A549 (cell line): ENCODE measurements around the gene SOX8. TPM values are rescaled to one million over a fixed set of nuclear protein-coding genes. Genes with fewer than 3 reads are reported as not detected.
A peak's percentile ranks its signal among the peaks of the same experiment; 100 is the strongest.

Source experiments
- ATAC-seq, 2 experiments: fragments of 200-7000 bp in 1 of 2; fragments of >200 bp in 1 of 2; cut with Nextera tagmentation in 1 of 2; cut with Tn5 transposase in 1 of 2; 3 replicates each; pipeline versions ENCODE4 v1.8.0 to v1.9.1; 2018 to 2020; ENCODE audit warnings: mild to moderate bottlenecking in 1 of 2, moderate library complexity in 1 of 2
- CTCF ChIA-PET: fragments of 300-600 bp; sonication (Branson Sonifier 250); formaldehyde crosslinking; extraction: SDS; loops from one replicate; lab custom pipeline; 2021; ENCODE audit warnings: antibody characterized with exemption, inconsistent platforms; lab: Yijun Ruan, JAX
- POLR2A ChIA-PET: fragments of 350-600 bp; formaldehyde crosslinking; extraction: SDS; loops from one replicate; lab custom pipeline; 2021; ENCODE audit warnings: antibody characterized with exemption, inconsistent platforms; lab: Yijun Ruan, JAX
- DNase-seq, 2 experiments: peaks; one replicate each; pipeline versions ENCODE4 v3.0.0 to v3.0.0-alpha.2; 2011 to 2016; ENCODE audit warnings: low read depth in 1 of 2, low spot score in 1 of 2
- FAIRE-seq: peaks from 2 replicates; lab custom pipeline; 2011; peaks lifted over from hg19 to GRCh38; lab: Jason Lieb, UNC
- H3K27ac ChIP-seq, 2 experiments: fragments of >200 bp; sonication (Bioruptor Twin); formaldehyde crosslinking; 3 replicates each; pipeline ENCODE4 v1.5.1; 2016 to 2017
- H3K4me1 ChIP-seq: fragments of >200 bp; sonication (Bioruptor Twin); formaldehyde crosslinking; 3 replicates; pipeline ENCODE4 v1.6.1; 2016
- H3K4me2 ChIP-seq: fragments of >200 bp; sonication (Bioruptor Twin); formaldehyde crosslinking; 3 replicates; pipeline ENCODE4 v1.6.1; 2016
- H3K4me3 ChIP-seq: fragments of >200 bp; sonication (Bioruptor Twin); formaldehyde crosslinking; 3 replicates; pipeline ENCODE4 v1.5.1; 2016
- H3K9me3 ChIP-seq: fragments of >200 bp; sonication (Bioruptor Twin); formaldehyde crosslinking; 3 replicates; pipeline ENCODE4 v1.6.1; 2016
- ATOH8 ChIP-seq: fragments of 250-450 bp; sonication (Bioruptor Pico); IDR thresholded peaks from 2 replicates; pipeline ENCODE4 v1.5.0; 2020; ENCODE audit warnings: low read depth, mild to moderate bottlenecking, moderate library complexity
- BCL3 ChIP-seq: fragments of >200 bp; sonication (Bioruptor Twin); formaldehyde crosslinking; IDR thresholded peaks from 3 replicates; pipeline ENCODE4 v1.6.1; 2016
- CBX2 ChIP-seq: fragments of 200-600 bp; sonication (generic); IDR thresholded peaks from 2 replicates; pipeline ENCODE4 v1.6.1; 2016; ENCODE audit warnings: low read depth, mild to moderate bottlenecking, borderline replicate concordance
- ELK1 ChIP-seq: fragments of 150-350 bp; IDR thresholded peaks from 2 replicates; pipeline ENCODE4 v1.6.1; 2014; ENCODE audit warnings: low read depth, mild to moderate bottlenecking, low read length
- FOSB ChIP-seq: fragments of 250-450 bp; sonication (Bioruptor Pico); IDR thresholded peaks from 2 replicates; pipeline ENCODE4 v1.5.0; 2020; ENCODE audit warnings: mild to moderate bottlenecking, moderate library complexity
- FOSL2 ChIP-seq, 2 experiments: fragments of 450-650 bp in 1 of 2; fragments of >200 bp in 1 of 2; sonication (Bioruptor Twin) in 1 of 2; formaldehyde crosslinking; IDR thresholded peaks; 2 replicates each; pipeline versions ENCODE4 v1.5.0 to v1.6.1; 2016 to 2020; ENCODE audit warnings: mild to moderate bottlenecking in 1 of 2, moderate library complexity in 1 of 2
- GATA3 ChIP-seq: IDR thresholded peaks from 2 replicates; pipeline ENCODE4 v1.6.1; 2012; ENCODE audit warnings: borderline replicate concordance
- HDAC2 ChIP-seq: fragments of 200-600 bp; sonication (generic); IDR thresholded peaks from 2 replicates; pipeline ENCODE4 v1.6.1; 2016
- HES2 ChIP-seq: fragments of >200 bp; sonication (Bioruptor Twin); formaldehyde crosslinking; IDR thresholded peaks from 2 replicates; pipeline ENCODE4 v1.6.1; 2016
- HOXB13 ChIP-seq: fragments of 250-450 bp; sonication (Bioruptor Pico); IDR thresholded peaks from 2 replicates; pipeline ENCODE4 v1.5.0; 2020; ENCODE audit warnings: low read depth, mild to moderate bottlenecking, moderate library complexity
- HOXB5 ChIP-seq: fragments of 250-450 bp; sonication (Bioruptor Pico); IDR thresholded peaks from 2 replicates; pipeline ENCODE4 v1.5.0; 2020; ENCODE audit warnings: mild to moderate bottlenecking, moderate library complexity
- KDM1A ChIP-seq: fragments of 200-600 bp; sonication (generic); IDR thresholded peaks from 2 replicates; pipeline ENCODE4 v1.6.1; 2016; ENCODE audit warnings: low read depth, mild to moderate bottlenecking
- POLR2A ChIP-seq: IDR thresholded peaks from 2 replicates; pipeline ENCODE4 v1.6.1; 2012; ENCODE audit warnings: mild to moderate bottlenecking, low read length
- POLR2AphosphoS2 ChIP-seq: conservative IDR thresholded peaks from 2 replicates; pipeline ENCODE4 v1.6.1; 2012; ENCODE audit warnings: low read length, improper control_type of control experiment, inconsistent platforms
- RAD21 ChIP-seq, 2 experiments: fragments of >200 bp in 1 of 2; sonication (Bioruptor Twin) in 1 of 2; formaldehyde crosslinking in 1 of 2; IDR thresholded peaks in 1 of 2; conservative IDR thresholded peaks in 1 of 2; 2 replicates in 1 of 2; 3 replicates in 1 of 2; pipeline ENCODE4 v1.6.1; 2012 to 2018; ENCODE audit warnings: inconsistent platforms in 1 of 2
- RNF2 ChIP-seq: fragments of 200-600 bp; sonication (generic); IDR thresholded peaks from 2 replicates; pipeline ENCODE4 v1.6.1; 2016; ENCODE audit warnings: low read depth, mild to moderate bottlenecking, antibody characterized with exemption, moderate library complexity, borderline replicate concordance
- SMC3 ChIP-seq: fragments of >200 bp; sonication (Bioruptor Twin); formaldehyde crosslinking; IDR thresholded peaks from 3 replicates; pipeline ENCODE4 v1.6.1; 2018; ENCODE audit warnings: inconsistent platforms
- SREBF2 ChIP-seq: fragments of 450-650 bp; IDR thresholded peaks from 2 replicates; pipeline ENCODE4 v1.6.1; 2014; ENCODE audit warnings: mild to moderate bottlenecking, moderate library complexity
- TP53 ChIP-seq: fragments of 250-450 bp; sonication (Bioruptor Pico); IDR thresholded peaks from 2 replicates; pipeline ENCODE4 v1.5.0; 2021; ENCODE audit warnings: mild to moderate bottlenecking, moderate library complexity
- USF2 ChIP-seq: fragments of 450-650 bp; IDR thresholded peaks from 2 replicates; pipeline ENCODE4 v1.6.1; 2014; ENCODE audit warnings: antibody characterized with exemption
- ZFP36 ChIP-seq: fragments of 450-650 bp; IDR thresholded peaks from 2 replicates; pipeline ENCODE4 v1.6.1; 2014; ENCODE audit warnings: borderline replicate concordance; ENCODE audit not compliant: partially characterized antibody
- ZSCAN20 ChIP-seq: fragments of 250-450 bp; sonication (Bioruptor Pico); IDR thresholded peaks from 2 replicates; pipeline ENCODE4 v1.8.0; 2022; ENCODE audit warnings: mild to moderate bottlenecking, moderate library complexity
- WGBS: methylation state at CpG from one replicate; pipeline ENCODE4 v1.1.6; 2017; ENCODE audit errors: missing lambda C conversion rate; 5-methylcytosine and 5-hydroxymethylcytosine counted together
- polyA plus RNA-seq, 4 experiments: library from polyadenylated mRNA; depleted of rRNA in 3 of 4; stranded (reverse); fragments of >200 nt; fragmentation: RNase III in 1 of 4; extraction: RNeasy Plus Mini Kit Qiagen cat#74134 plus additional on column Dnase treatment in 1 of 4; gene quantifications; 2 replicates in 3 of 4; 3 replicates in 1 of 4; pipeline ENCODE4 v1.2.3, GENCODE V29; 2011 to 2017

SOX8 gene
- polyA plus RNA-seq, 2 of the 4 experiments (the other 2 are of a cell fraction), result 0.06 to 0.22 TPM

GRCh38 chr16:1010251-1010650 is 28.7 kb downstream of the SOX8 start:
- no peak for DNase-seq
- TF ChIP-seq POLR2A (no peak), GATA3 (no peak), ATOH8 (CRISPR knock-in tag) (no peak), SREBF2 (no peak), RNF2 (no peak), ELK1 (no peak), KDM1A (no peak), ZSCAN20 (CRISPR knock-in tag) (no peak), TP53 (no peak), HDAC2 (no peak)
- no peak for FAIRE-seq
- Histone ChIP-seq H3K9me3 (no peaks in the 10 kb centered on the region), H3K4me3 (no peak overlapping the region), H3K4me1 (peaks cover 13% of the 10 kb centered on the region), H3K27ac (no peak overlapping the region), H3K4me2 (no peak overlapping the region)
- POLR2A ChIA-PET, result no interaction called here
- no peak for ATAC-seq
- CTCF ChIA-PET, result no interaction called here
- WGBS, result 81% methylated on average over 6 of the region's 20 CpGs

- ChIA-PET CTCF (no interaction called here), POLR2A (no interaction called here)
- DNase-seq, result no peak
- Histone ChIP-seq H3K4me1 (peaks cover 13% of the 10 kb centered on the region), H3K27ac (no peak overlapping the region), H3K4me2 (no peak overlapping the region)
- no peak for ATAC-seq
- FAIRE-seq, result no peak
- TF ChIP-seq RAD21 (conservative IDR thresholded peaks at IDR 0.05 in 1 of 2, IDR thresholded peaks at IDR 0.05 in 1 of 2) (no peak), FOSB (no peak), FOSL2 (IDR thresholded peaks at IDR 0.05) (no peak), FOSL2 (CRISPR knock-in tag; IDR thresholded peaks at IDR 0.05) (no peak), HOXB5 (no peak), USF2 (no peak)
- TF ChIP-seq, all 56 proteins: peak for 0
- 54% methylated on average over 8 of the region's 16 CpGs for WGBS
- H3K4me3 ChIP-seq, result no peak overlapping the region
- H3K9me3 ChIP-seq, result no peaks in the 10 kb centered on the region
Observed at GRCh38 chr16:1010815-1011214, 29.2 kb downstream of the SOX8 start.

GRCh38 chr16:1011316-1012082 is 29.9 kb downstream of the SOX8 start:
- ATAC-seq, result peak in 1 of 2 experiments; percentile 18; a peak in 2 of 6 replicates

More at GRCh38 chr16:1011316-1012082, 29.9 kb downstream of the SOX8 start:
- WGBS, result 74% methylated on average over 26 of the region's 37 CpGs
- ChIA-PET CTCF (interaction anchor here (2.6 kb wide), 1 partner anchor 46 kb away, joined by 10 read pairs; no protein-coding TSS in a partner anchor), POLR2A (no interaction called here)
- Histone ChIP-seq H3K4me2 (no peak overlapping the region), H3K4me3 (no peak overlapping the region), H3K4me1 (peaks cover 13% of the 10 kb centered on the region), H3K27ac (no peak overlapping the region), H3K9me3 (no peaks in the 10 kb centered on the region)
- FAIRE-seq (no peak), DNase-seq (no peak)
- no peak for TF ChIP-seq POLR2AphosphoS2
- TF ChIP-seq CBX2, result no peak
- no peak for TF ChIP-seq ATOH8 (CRISPR knock-in tag)
- TF ChIP-seq ZFP36, result no peak
- no peak for TF ChIP-seq KDM1A
- TF ChIP-seq BCL3, result no peak
- TF ChIP-seq HES2, result no peak
- no peak for TF ChIP-seq ZSCAN20 (CRISPR knock-in tag)
- TF ChIP-seq SMC3, result no peak
- no peak for TF ChIP-seq HOXB13 (CRISPR knock-in tag)
